ENCODE measurements around the gene SPEG.

GRCh38 chr2:219483451-219484342 is 49.1 kb downstream of the SPEG start:
- TF ChIP-seq CTCF (IDR thresholded peaks at IDR 0.05) (no peak), POLR2A (IDR thresholded peaks at IDR 0.05) (no peak), POLR2AphosphoS5 (IDR thresholded peaks at IDR 0.05) (no peak)

All from upper lobe of left lung (tissue), 4 donors.